Activated naive CD8-positive, alpha-beta T cell treated with anti-CD3 and anti-CD28 coated beads, Interleukin-2, amount 10 ng/mL, durations not matched to agents 7 days and 5 days (primary cell): Measurements from ENCODE around the gene AP3B2. TPM values are rescaled to one million over a fixed set of nuclear protein-coding genes. Genes with fewer than 3 reads are reported as not detected.

Source experiments
- ATAC-seq: fragments of 150-1000 bp; cut with Tn5 transposase; one replicate; pipeline ENCODE4 v1.10.0; 2021; ENCODE audit warnings: low read depth, moderate library complexity
- POLR2A ChIA-PET: fragments of 350-600 bp; sonication (Branson Sonifier 250); formaldehyde crosslinking; loops from one replicate; lab custom pipeline; 2021; ENCODE audit warnings: antibody characterized with exemption; lab: Charles Lee
- DNase-seq: peaks from one replicate; pipeline ENCODE4 v3.0.0; 2021
- H3K27ac Mint-ChIP-seq: one replicate; pipeline ENCODE4 v1.8.0; 2022; ENCODE audit warnings: mild to moderate bottlenecking, mixed read lengths
- H3K27me3 Mint-ChIP-seq: one replicate; pipeline ENCODE4 v1.8.0; 2022; ENCODE audit warnings: mild to moderate bottlenecking, moderate library complexity, mixed read lengths
- H3K36me3 Mint-ChIP-seq: one replicate; pipeline ENCODE4 v1.8.0; 2021; ENCODE audit warnings: mild to moderate bottlenecking, mixed read lengths
- H3K4me1 Mint-ChIP-seq: one replicate; pipeline ENCODE4 v1.8.0; 2021; ENCODE audit warnings: mixed read lengths
- H3K4me3 Mint-ChIP-seq: one replicate; pipeline ENCODE4 v1.8.0; 2022; ENCODE audit warnings: mild to moderate bottlenecking, moderate library complexity, mixed read lengths
- H3K9me3 Mint-ChIP-seq: one replicate; pipeline ENCODE4 v1.8.0; 2021; ENCODE audit warnings: mixed read lengths
- total RNA-seq, 2 experiments: library from RNA; stranded (reverse); gene quantifications; one replicate each; pipeline ENCODE4 v1.2.3, GENCODE V29; 2021

Gene AP3B2
- total RNA-seq, 2 experiments from 2014 or later = 0.17 TPM; not detected in 1

GRCh38 chr15:82640672-82641071 lies 69.0 kb downstream of the AP3B2 start:
- Mint-ChIP-seq H3K36me3 (no peaks in the 10 kb centered on the region), H3K9me3 (no peaks in the 10 kb centered on the region), H3K4me1 (no peaks in the 10 kb centered on the region), H3K27me3 (peaks cover 64% of the 10 kb centered on the region), H3K4me3 (no peak overlapping the region), H3K27ac (no peak overlapping the region)
- no peak for ATAC-seq
- POLR2A ChIA-PET = no interaction called here
- no peak for DNase-seq

- no peak for ATAC-seq
These were observed 73.9 kb downstream of the AP3B2 start for GRCh38 chr15:82635798-82636197.

GRCh38 chr15:82630033-82630432 lies 79.6 kb downstream of the AP3B2 start:
- no peaks in the 10 kb centered on the region for H3K9me3 Mint-ChIP-seq
- no peaks in the 10 kb centered on the region for H3K36me3 Mint-ChIP-seq
- DNase-seq (no peak), ATAC-seq (no peak)
- no peak overlapping the region for H3K27ac Mint-ChIP-seq
- H3K4me3 Mint-ChIP-seq = no peak overlapping the region
- H3K4me1 Mint-ChIP-seq = no peaks in the 10 kb centered on the region
- POLR2A ChIA-PET = no interaction called here
- peaks cover 6% of the 10 kb centered on the region for H3K27me3 Mint-ChIP-seq

More at GRCh38 chr15:82635798-82636197, 73.9 kb downstream of the AP3B2 start:
- no peaks in the 10 kb centered on the region for H3K9me3 Mint-ChIP-seq
- DNase-seq = no peak
- peaks cover 30% of the 10 kb centered on the region for H3K27me3 Mint-ChIP-seq
- H3K36me3 Mint-ChIP-seq = no peaks in the 10 kb centered on the region
- POLR2A ChIA-PET = interaction anchor here (0.6 kb wide), 1 partner anchor 15 kb away, joined by 3 read pairs; no protein-coding TSS in a partner anchor
- H3K27ac Mint-ChIP-seq = no peak overlapping the region
- H3K4me3 Mint-ChIP-seq = no peak overlapping the region
- H3K4me1 Mint-ChIP-seq = no peaks in the 10 kb centered on the region

- Mint-ChIP-seq H3K4me3 (no peak overlapping the region), H3K27ac (no peak overlapping the region), H3K4me1 (no peaks in the 10 kb centered on the region), H3K9me3 (no peaks in the 10 kb centered on the region), H3K36me3 (no peaks in the 10 kb centered on the region), H3K27me3 (no peaks in the 10 kb centered on the region)
- DNase-seq (no peak), ATAC-seq (no peak)
- POLR2A ChIA-PET = no interaction called here
These were observed 84.5 kb downstream of the AP3B2 start for GRCh38 chr15:82625136-82625535.

GRCh38 chr15:82624438-82624837 lies 85.2 kb downstream of the AP3B2 start:
- H3K27ac Mint-ChIP-seq = no peak overlapping the region
- H3K9me3 Mint-ChIP-seq = no peaks in the 10 kb centered on the region
- H3K27me3 Mint-ChIP-seq = no peaks in the 10 kb centered on the region
- POLR2A ChIA-PET = no interaction called here
- ATAC-seq (no peak), DNase-seq (no peak)
- H3K4me1 Mint-ChIP-seq = no peaks in the 10 kb centered on the region
- no peak overlapping the region for H3K4me3 Mint-ChIP-seq
- no peaks in the 10 kb centered on the region for H3K36me3 Mint-ChIP-seq

- Mint-ChIP-seq H3K4me3 (no peak overlapping the region), H3K9me3 (no peaks in the 10 kb centered on the region), H3K36me3 (no peaks in the 10 kb centered on the region)
These were observed 85.7 kb downstream of the AP3B2 start for GRCh38 chr15:82624008-82624407.

GRCh38 chr15:82621970-82622369 lies 87.7 kb downstream of the AP3B2 start:
- ATAC-seq (no peak), DNase-seq (no peak)
- no peaks in the 10 kb centered on the region for H3K9me3 Mint-ChIP-seq
- H3K27me3 Mint-ChIP-seq = no peaks in the 10 kb centered on the region
- no peak overlapping the region for H3K27ac Mint-ChIP-seq
- POLR2A ChIA-PET = no interaction called here
- no peaks in the 10 kb centered on the region for H3K36me3 Mint-ChIP-seq
- H3K4me3 Mint-ChIP-seq = no peak overlapping the region
- H3K4me1 Mint-ChIP-seq = no peaks in the 10 kb centered on the region

More at GRCh38 chr15:82624008-82624407, 85.7 kb downstream of the AP3B2 start:
- Mint-ChIP-seq H3K27me3 (no peaks in the 10 kb centered on the region), H3K27ac (no peak overlapping the region), H3K4me1 (no peaks in the 10 kb centered on the region)
- ATAC-seq (no peak), DNase-seq (no peak)
- POLR2A ChIA-PET = no interaction called here

GRCh38 chr15:82613747-82614146 lies 95.9 kb downstream of the AP3B2 start:
- ATAC-seq (no peak), DNase-seq (no peak)
- H3K4me3 Mint-ChIP-seq = no peak overlapping the region
- POLR2A ChIA-PET = no interaction called here
- no peaks in the 10 kb centered on the region for H3K4me1 Mint-ChIP-seq
- H3K9me3 Mint-ChIP-seq = no peaks in the 10 kb centered on the region
- H3K36me3 Mint-ChIP-seq = no peaks in the 10 kb centered on the region
- H3K27ac Mint-ChIP-seq = no peak overlapping the region
- no peaks in the 10 kb centered on the region for H3K27me3 Mint-ChIP-seq

- Mint-ChIP-seq H3K4me3 (no peak overlapping the region), H3K27me3 (no peaks in the 10 kb centered on the region), H3K9me3 (no peaks in the 10 kb centered on the region), H3K4me1 (no peaks in the 10 kb centered on the region), H3K36me3 (no peaks in the 10 kb centered on the region), H3K27ac (no peak overlapping the region)
- ATAC-seq (no peak), DNase-seq (no peak)
- POLR2A ChIA-PET = no interaction called here
These were observed 98.3 kb downstream of the AP3B2 start for GRCh38 chr15:82611348-82611747.

Other genes with a start within 250 kb of the AP3B2 start
- gene RPS17, start 169.4 kb downstream of the AP3B2 start, total RNA-seq = 1,000 to 10,000 TPM; 1,491 to 1,514 TPM
- under 1 TPM; 0.58 to 0.74 TPM for gene CPEB1, start 62.5 kb downstream of the AP3B2 start, total RNA-seq
- gene FSD2, start 96.2 kb upstream of the AP3B2 start, total RNA-seq = not detected
- gene WHAMM, start 99.8 kb upstream of the AP3B2 start, total RNA-seq = 10 to 100 TPM; 18.1 to 18.2 TPM
- gene HOMER2, start 242.8 kb upstream of the AP3B2 start, total RNA-seq = 1 to 10 TPM; 6.3 to 6.6 TPM